ENCODE data around the gene CACNG1. TPM values are rescaled to one million over a fixed set of nuclear protein-coding genes. Genes with fewer than 3 reads are reported as not detected.

The CACNG1 gene
- total and polyA plus RNA-seq, 2 donors (not counting 1 experiment from before 2014, with no cell fraction given): not detected

GRCh38 chr17:67105213-67105612 is 60.9 kb downstream of the CACNG1 start:
- Histone ChIP-seq H3K27ac (ENCODE audit: insufficient read depth, low read length) (no peak overlapping the region), H3K4me1 (ENCODE audit: control insufficient read depth, extremely low read depth, insufficient read depth, low read length) (peaks cover 3% of the 10 kb centered on the region), H3K36me3 (ENCODE audit: control insufficient read depth, insufficient read depth, low read length) (peaks cover 8% of the 10 kb centered on the region), H3K27me3 (ENCODE audit: control insufficient read depth, insufficient read depth, low read length) (no peaks in the 10 kb centered on the region), H3K9ac (ENCODE audit: insufficient read depth, low read length) (no peak overlapping the region), H3K4me2 (ENCODE audit: extremely low read depth, insufficient read depth, low read length) (no peak overlapping the region), H3K4me3 (replicated peaks in 1 of 4; ENCODE audit: control extremely low read depth in 1 of 4, insufficient read depth in 1 of 4, low read depth in 3 of 4, low read length in 4 of 4) (no peak overlapping the region), H3K79me2 (ENCODE audit: control insufficient read depth, insufficient read depth, low read length) (peaks cover 4% of the 10 kb centered on the region), H4K20me1 (ENCODE audit: control insufficient read depth, extremely low read depth, insufficient read depth, low read length) (peaks cover 4% of the 10 kb centered on the region), H2AFZ (ENCODE audit: low read length) (no peak overlapping the region), H3K9me3 (ENCODE audit: control insufficient read depth, insufficient read depth, low read depth, low read length) (no peaks in the 10 kb centered on the region)
- peak; percentile 66 to 71 for DNase-seq (ENCODE audit: low read depth in 2 of 2)
- TF ChIP-seq CTCF (conservative IDR thresholded peaks at IDR 0.05 in 1 of 2, IDR thresholded peaks at IDR 0.05 in 1 of 2; ENCODE audit: low read depth in 1 of 2, low read length in 2 of 2) (no peak), EZH2 (IDR thresholded peaks at IDR 0.05; ENCODE audit: low read length, missing control alignments) (no peak)

Other genes starting within 250 kb of the CACNG1 start
- not detected in 2 replicates for gene CACNG5, start 209.4 kb upstream of the CACNG1 start, total RNA-seq
- not detected in 2 replicates for gene CACNG5, start 209.4 kb upstream of the CACNG1 start, polyA plus RNA-seq
- not detected in 2 replicates for gene CACNG4, start 79.8 kb upstream of the CACNG1 start, total RNA-seq
- gene CACNG4, start 79.8 kb upstream of the CACNG1 start, polyA plus RNA-seq: not detected in 2 replicates
- gene HELZ, start 200.6 kb downstream of the CACNG1 start, total RNA-seq: 28.1 and 39.8 TPM in 2 replicates
- 14.1 and 18.9 TPM in 2 replicates for gene HELZ, start 200.6 kb downstream of the CACNG1 start, polyA plus RNA-seq

Data from fibroblast of lung (primary cell).